RWPE2 (cell line): ENCODE results near the gene ENSA.
A peak's percentile ranks its signal among the peaks of the same experiment; 100 is the strongest.

Experiments used
- ATAC-seq: fragments of 200-7000 bp; cut with Tn5 transposase; 3 replicates; pipeline ENCODE4 v1.9.1; 2021; ENCODE audit warnings: low read depth
- DNase-seq: peaks from one replicate; pipeline ENCODE4 v3.0.0-alpha.2; 2020; ENCODE audit warnings: low spot score
- H3K27ac ChIP-seq: fragments of 450-650 bp; 2 replicates; pipeline ENCODE4 v1.5.1; 2017; ENCODE audit warnings: mild to moderate bottlenecking; ENCODE audit not compliant: poor library complexity, severe bottlenecking
- H3K27me3 ChIP-seq: fragments of 250-450 bp; sonication (Bioruptor Pico); 2 replicates; pipeline ENCODE4 v1.5.1; 2021; ENCODE audit warnings: mild to moderate bottlenecking, moderate library complexity; ENCODE audit not compliant: insufficient read depth, poor library complexity, severe bottlenecking
- H3K36me3 ChIP-seq: fragments of 250-450 bp; sonication (Bioruptor Pico); 2 replicates; pipeline ENCODE4 v1.5.1; 2020; ENCODE audit warnings: low read depth, mild to moderate bottlenecking, moderate library complexity
- H3K4me1 ChIP-seq: fragments of 250-450 bp; sonication (Bioruptor Pico); 2 replicates; pipeline ENCODE4 v1.5.1; 2021; ENCODE audit warnings: mild to moderate bottlenecking, moderate library complexity; ENCODE audit not compliant: insufficient read depth, poor library complexity, severe bottlenecking
- H3K4me3 ChIP-seq: fragments of 250-450 bp; sonication (Bioruptor Pico); 2 replicates; pipeline ENCODE4 v1.5.1; 2021; ENCODE audit warnings: mild to moderate bottlenecking, moderate library complexity; ENCODE audit not compliant: severe bottlenecking
- H3K9me3 ChIP-seq: fragments of 250-450 bp; sonication (Bioruptor Pico); 2 replicates; pipeline ENCODE4 v1.5.1; 2021; ENCODE audit warnings: mild to moderate bottlenecking, moderate library complexity; ENCODE audit not compliant: severe bottlenecking
- TF ChIP-seq, protein P1 (sequence below): fragments of 450-650 bp; IDR thresholded peaks from one replicate; pipeline ENCODE4 v1.5.1; 2017; ENCODE audit warnings: mild to moderate bottlenecking, moderate library complexity; ENCODE audit not compliant: poor library complexity, severe bottlenecking

Gene ENSA

DNA sequence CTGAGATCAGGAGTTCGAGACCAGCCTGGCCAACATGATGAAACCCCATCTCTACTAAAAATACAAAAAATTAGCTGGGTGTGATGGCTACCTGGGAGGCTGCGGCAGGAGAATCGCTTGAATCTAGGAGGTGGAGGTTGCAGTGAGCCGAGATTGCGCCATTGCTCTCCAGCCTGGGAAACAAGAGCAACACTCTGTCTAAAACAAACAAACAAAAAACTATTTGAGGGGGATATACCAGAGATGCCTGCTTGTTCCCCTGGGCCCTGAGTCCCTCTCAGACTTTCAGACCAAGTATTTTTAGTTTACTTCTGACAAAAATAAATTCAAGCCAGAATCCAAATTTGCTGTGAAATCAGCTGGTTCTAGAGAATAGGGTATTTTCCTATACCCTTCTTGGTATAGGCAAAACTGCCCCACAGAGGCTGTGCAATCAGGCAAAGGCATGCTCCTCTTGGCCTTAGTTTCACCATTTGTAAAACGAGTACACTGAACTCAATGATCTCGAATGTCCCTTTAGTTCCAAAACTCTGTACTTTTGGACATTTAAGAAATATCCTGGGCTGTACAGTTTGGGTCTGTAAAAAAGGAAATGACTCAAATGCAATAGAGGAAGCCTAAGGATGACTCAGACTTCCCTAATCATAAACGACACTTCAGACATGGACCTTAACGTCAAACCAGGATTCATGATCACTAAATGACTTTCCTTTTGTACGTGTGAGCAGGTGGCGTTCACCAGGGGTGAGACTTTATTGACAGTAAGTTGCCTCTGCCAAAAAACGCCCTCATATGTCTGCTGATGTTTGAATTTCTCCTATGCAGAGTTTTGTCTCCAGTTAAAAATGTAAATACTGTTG, 16.1 kb downstream of the ENSA start:
- DNase-seq: no peak
- H3K27me3 ChIP-seq: no peaks in the 10 kb centered on the region
- no peaks in the 10 kb centered on the region for H3K9me3 ChIP-seq
- peak; percentile 51 for ATAC-seq
- peak overlapping the region; percentile 98 for H3K27ac ChIP-seq
- H3K4me3 ChIP-seq: no peak overlapping the region
- peaks cover 58% of the 10 kb centered on the region for H3K4me1 ChIP-seq
- peaks cover 61% of the 10 kb centered on the region for H3K36me3 ChIP-seq
- TF ChIP-seq, protein P1, sequence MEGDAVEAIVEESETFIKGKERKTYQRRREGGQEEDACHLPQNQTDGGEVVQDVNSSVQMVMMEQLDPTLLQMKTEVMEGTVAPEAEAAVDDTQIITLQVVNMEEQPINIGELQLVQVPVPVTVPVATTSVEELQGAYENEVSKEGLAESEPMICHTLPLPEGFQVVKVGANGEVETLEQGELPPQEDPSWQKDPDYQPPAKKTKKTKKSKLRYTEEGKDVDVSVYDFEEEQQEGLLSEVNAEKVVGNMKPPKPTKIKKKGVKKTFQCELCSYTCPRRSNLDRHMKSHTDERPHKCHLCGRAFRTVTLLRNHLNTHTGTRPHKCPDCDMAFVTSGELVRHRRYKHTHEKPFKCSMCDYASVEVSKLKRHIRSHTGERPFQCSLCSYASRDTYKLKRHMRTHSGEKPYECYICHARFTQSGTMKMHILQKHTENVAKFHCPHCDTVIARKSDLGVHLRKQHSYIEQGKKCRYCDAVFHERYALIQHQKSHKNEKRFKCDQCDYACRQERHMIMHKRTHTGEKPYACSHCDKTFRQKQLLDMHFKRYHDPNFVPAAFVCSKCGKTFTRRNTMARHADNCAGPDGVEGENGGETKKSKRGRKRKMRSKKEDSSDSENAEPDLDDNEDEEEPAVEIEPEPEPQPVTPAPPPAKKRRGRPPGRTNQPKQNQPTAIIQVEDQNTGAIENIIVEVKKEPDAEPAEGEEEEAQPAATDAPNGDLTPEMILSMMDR: no peak

GRCh38 chr1:150612014-150612345, 17.4 kb downstream of the ENSA start:
- H3K4me1 ChIP-seq: peaks cover 58% of the 10 kb centered on the region
- peak overlapping the region; percentile 98 for H3K27ac ChIP-seq
- TF ChIP-seq, protein P1: no peak

GRCh38 chr1:150610576-150610975, 18.8 kb downstream of the ENSA start:
- TF ChIP-seq, protein P1: no peak
- H3K27ac ChIP-seq: peak overlapping the region; percentile 98
- H3K36me3 ChIP-seq: peaks cover 40% of the 10 kb centered on the region

More at GRCh38 chr1:150612014-150612345, 17.4 kb downstream of the ENSA start:
- H3K9me3 ChIP-seq: no peaks in the 10 kb centered on the region
- peaks cover 50% of the 10 kb centered on the region for H3K36me3 ChIP-seq
- H3K27me3 ChIP-seq: no peaks in the 10 kb centered on the region
- ATAC-seq (no peak), DNase-seq (no peak)
- H3K4me3 ChIP-seq: no peak overlapping the region

DNA sequence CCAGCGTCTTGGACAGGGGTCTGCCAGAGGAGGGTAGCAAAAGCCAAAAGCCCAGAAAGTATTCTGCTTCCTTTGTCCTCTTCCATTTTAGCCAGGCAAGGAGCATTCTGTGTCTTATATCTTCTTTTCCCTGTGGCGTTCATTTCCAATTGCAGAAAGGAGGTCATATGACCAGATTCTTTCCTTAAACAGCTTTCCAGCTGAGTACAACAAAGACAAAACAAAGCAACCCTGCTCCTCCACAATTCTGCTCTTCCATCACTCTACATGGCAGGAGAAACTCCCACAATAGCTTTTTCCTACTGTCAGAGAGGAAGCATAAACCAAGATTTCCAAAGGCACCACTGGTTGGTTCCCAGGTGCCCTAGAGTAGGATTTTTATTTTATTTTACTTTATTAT, 19.7 kb downstream of the ENSA start:
- no peak for DNase-seq
- TF ChIP-seq, protein P1: no peak
- Histone ChIP-seq H3K4me3 (no peak overlapping the region), H3K27ac (peak overlapping the region; percentile 98), H3K9me3 (no peaks in the 10 kb centered on the region), H3K4me1 (peaks cover 62% of the 10 kb centered on the region), H3K27me3 (no peaks in the 10 kb centered on the region), H3K36me3 (peaks cover 32% of the 10 kb centered on the region)
- no peak for ATAC-seq

More at GRCh38 chr1:150610576-150610975, 18.8 kb downstream of the ENSA start:
- Histone ChIP-seq H3K27me3 (no peaks in the 10 kb centered on the region), H3K9me3 (no peaks in the 10 kb centered on the region), H3K4me1 (peaks cover 54% of the 10 kb centered on the region), H3K4me3 (no peak overlapping the region)
- DNase-seq (no peak), ATAC-seq (no peak)
